HEK293 (cell line): ENCODE data around the gene DAAM2.

ENCODE experiments used
- CTCF ChIA-PET: fragments of 350-600 bp; formaldehyde crosslinking; extraction: SDS; loops from one replicate; lab custom pipeline; 2021; ENCODE audit warnings: antibody characterized with exemption; lab: Yijun Ruan, JAX
- POLR2A ChIA-PET: fragments of 300-600 bp; formaldehyde crosslinking; extraction: SDS; loops from one replicate; lab custom pipeline; 2020; ENCODE audit warnings: antibody characterized with exemption, inconsistent platforms; lab: Yijun Ruan, JAX
- H3K27ac ChIP-seq: fragments of 200-500 bp; sonication (Bioruptor generic); 2 replicates; pipeline ENCODE4 v1.5.1; 2014; ENCODE audit warnings: low read depth, low read length, control low read depth, inconsistent platforms; ENCODE audit errors: extremely low read depth
- H3K36me3 ChIP-seq, 2 experiments: fragments of 200-500 bp in 1 of 2; sonication (Bioruptor generic) in 1 of 2; 1 replicate in 1 of 2; 2 replicates in 1 of 2; pipeline ENCODE4 v1.5.1; 2014 to 2017; ENCODE audit warnings: inconsistent platforms in 2 of 2, low read length in 2 of 2; ENCODE audit not compliant: control insufficient read depth in 2 of 2, insufficient read depth in 1 of 2
- H3K4me1 ChIP-seq: fragments of 200-500 bp; sonication (Bioruptor generic); 2 replicates; pipeline ENCODE4 v1.5.1; 2014; ENCODE audit warnings: mild to moderate bottlenecking, low read length, inconsistent platforms; ENCODE audit not compliant: control insufficient read depth, insufficient read depth
- H3K4me3 ChIP-seq: 2 replicates; pipeline ENCODE4 v1.5.1; 2011; ENCODE audit warnings: low read depth, mild to moderate bottlenecking, control low read depth, low read length, moderate library complexity
- H3K9me3 ChIP-seq: fragments of 200-500 bp; sonication (Bioruptor generic); 2 replicates; pipeline ENCODE4 v1.5.1; 2014; ENCODE audit warnings: low read depth, low read length, inconsistent platforms; ENCODE audit not compliant: control insufficient read depth, insufficient read depth
- HIC1 ChIP-seq: fragments of 450-650 bp; formaldehyde crosslinking; IDR thresholded peaks from 2 replicates; pipeline ENCODE4 v1.5.1; 2016; ENCODE audit warnings: missing biosample characterization, missing genetic modification characterization
- REPIN1 ChIP-seq: fragments of 450-650 bp; formaldehyde crosslinking; IDR thresholded peaks from 2 replicates; pipeline ENCODE4 v1.5.1; 2017; ENCODE audit warnings: missing biosample characterization, missing genetic modification characterization, low read depth
- WT1 ChIP-seq: fragments of 450-650 bp; formaldehyde crosslinking; IDR thresholded peaks from 2 replicates; pipeline ENCODE4 v1.5.1; 2016; ENCODE audit warnings: missing biosample characterization, missing genetic modification characterization
- YY2 ChIP-seq: fragments of 450-650 bp; formaldehyde crosslinking; IDR thresholded peaks from 2 replicates; pipeline ENCODE4 v1.5.1; 2016; ENCODE audit warnings: missing biosample characterization, missing genetic modification characterization
- ZBTB6 ChIP-seq: fragments of 450-650 bp; formaldehyde crosslinking; IDR thresholded peaks from 2 replicates; pipeline ENCODE4 v1.5.1; 2017; ENCODE audit warnings: missing biosample characterization, missing genetic modification characterization
- ZNF16 ChIP-seq: fragments of 450-650 bp; formaldehyde crosslinking; IDR thresholded peaks from 2 replicates; pipeline ENCODE4 v1.5.1; 2016; ENCODE audit warnings: low read depth, missing biosample characterization, missing genetic modification characterization
- ZNF302 ChIP-seq: fragments of 450-650 bp; formaldehyde crosslinking; IDR thresholded peaks from 2 replicates; pipeline ENCODE4 v1.5.1; 2016; ENCODE audit warnings: missing biosample characterization, missing genetic modification characterization, low read depth
- ZNF311 ChIP-seq: fragments of 450-650 bp; formaldehyde crosslinking; IDR thresholded peaks from 2 replicates; pipeline ENCODE4 v1.5.1; 2017; ENCODE audit warnings: missing biosample characterization, missing genetic modification characterization, borderline replicate concordance
- ZNF391 ChIP-seq: fragments of 450-650 bp; formaldehyde crosslinking; IDR thresholded peaks from 2 replicates; pipeline ENCODE4 v1.5.1; 2016; ENCODE audit warnings: low read depth, missing biosample characterization, missing genetic modification characterization, borderline replicate concordance
- ZNF449 ChIP-seq: fragments of 450-650 bp; formaldehyde crosslinking; IDR thresholded peaks from 2 replicates; pipeline ENCODE4 v1.5.1; 2017; ENCODE audit warnings: missing biosample characterization, mild to moderate bottlenecking, missing genetic modification characterization, moderate library complexity
- ZNF513 ChIP-seq: fragments of 450-650 bp; IDR thresholded peaks from 2 replicates; pipeline ENCODE4 v1.5.1; 2018; ENCODE audit warnings: missing biosample characterization, missing genetic modification characterization
- ZNF629 ChIP-seq: fragments of 450-650 bp; formaldehyde crosslinking; IDR thresholded peaks from 2 replicates; pipeline ENCODE4 v1.5.1; 2017; ENCODE audit warnings: missing biosample characterization, missing genetic modification characterization
- ZNF645 ChIP-seq: fragments of 450-650 bp; formaldehyde crosslinking; IDR thresholded peaks from 2 replicates; pipeline ENCODE4; 2016; ENCODE audit warnings: missing biosample characterization, missing genetic modification characterization
- ZSCAN30 ChIP-seq: fragments of 450-650 bp; IDR thresholded peaks from 2 replicates; pipeline ENCODE4 v1.5.1; 2018; ENCODE audit warnings: missing biosample characterization, mild to moderate bottlenecking, missing genetic modification characterization, moderate library complexity
- TF ChIP-seq, protein P1 (sequence below): fragments of 450-650 bp; formaldehyde crosslinking; IDR thresholded peaks from 2 replicates; pipeline ENCODE4 v1.5.1; 2016; ENCODE audit warnings: missing biosample characterization, missing genetic modification characterization

The DAAM2 gene

DNA sequence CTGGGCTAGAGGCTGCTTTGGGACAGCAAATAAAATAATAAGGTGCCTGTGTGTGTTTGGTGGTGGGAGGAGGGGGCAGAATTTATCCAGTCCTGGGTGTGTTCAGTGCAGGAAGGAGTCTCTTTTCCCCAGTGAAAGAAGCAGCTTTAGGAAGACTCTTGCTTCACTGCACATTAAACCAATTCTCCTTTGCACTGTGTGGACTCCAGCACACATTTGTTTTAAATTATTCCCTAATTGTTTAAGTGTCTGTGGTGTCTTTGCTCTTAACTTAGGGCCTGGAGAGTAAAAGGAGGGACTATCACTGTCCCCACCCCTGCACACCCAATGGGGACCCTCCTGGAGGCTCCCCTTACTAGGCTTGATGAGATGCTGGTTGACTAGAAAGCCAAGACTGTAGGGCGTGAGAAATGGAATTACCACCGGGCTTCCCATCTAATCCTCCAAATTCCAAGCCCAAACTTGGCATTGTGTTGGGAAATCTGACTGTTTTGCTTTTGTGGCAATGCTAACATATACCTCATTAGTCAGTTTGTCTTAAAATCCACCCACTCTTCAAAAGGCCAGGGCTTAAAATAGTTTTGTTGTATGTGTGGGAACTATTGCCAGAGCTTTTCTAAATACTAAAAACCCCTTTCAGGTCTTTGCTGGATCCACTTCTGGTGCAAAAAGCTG, 13.5 kb upstream of the DAAM2 start:
- Histone ChIP-seq H3K9me3 (no peaks in the 10 kb centered on the region), H3K4me3 (no peak overlapping the region), H3K4me1 (peaks cover 2% of the 10 kb centered on the region; the same call in 1 of the 2 replicates), H3K27ac (no peak overlapping the region), H3K36me3 (no peaks in the 10 kb centered on the region)
- CTCF ChIA-PET, result interaction anchor here (1.0 kb wide), 1 partner anchor 402 kb away, joined by 5 read pairs; no protein-coding TSS in a partner anchor
- TF ChIP-seq ZNF391 (tag by site-specific recombination) (no peak), ZNF311 (no peak), ZSCAN30 (tag by site-specific recombination) (no peak), ZNF16 (no peak), ZNF629 (no peak), ZNF302 (tag by site-specific recombination) (no peak), ZBTB6 (tag by site-specific recombination) (no peak), YY2 (tag by site-specific recombination) (no peak), REPIN1 (tag by site-specific recombination) (no peak), HIC1 (tag by site-specific recombination) (no peak), ZNF513 (tag by site-specific recombination) (no peak), ZNF645 (no peak)
- TF ChIP-seq, protein P1, sequence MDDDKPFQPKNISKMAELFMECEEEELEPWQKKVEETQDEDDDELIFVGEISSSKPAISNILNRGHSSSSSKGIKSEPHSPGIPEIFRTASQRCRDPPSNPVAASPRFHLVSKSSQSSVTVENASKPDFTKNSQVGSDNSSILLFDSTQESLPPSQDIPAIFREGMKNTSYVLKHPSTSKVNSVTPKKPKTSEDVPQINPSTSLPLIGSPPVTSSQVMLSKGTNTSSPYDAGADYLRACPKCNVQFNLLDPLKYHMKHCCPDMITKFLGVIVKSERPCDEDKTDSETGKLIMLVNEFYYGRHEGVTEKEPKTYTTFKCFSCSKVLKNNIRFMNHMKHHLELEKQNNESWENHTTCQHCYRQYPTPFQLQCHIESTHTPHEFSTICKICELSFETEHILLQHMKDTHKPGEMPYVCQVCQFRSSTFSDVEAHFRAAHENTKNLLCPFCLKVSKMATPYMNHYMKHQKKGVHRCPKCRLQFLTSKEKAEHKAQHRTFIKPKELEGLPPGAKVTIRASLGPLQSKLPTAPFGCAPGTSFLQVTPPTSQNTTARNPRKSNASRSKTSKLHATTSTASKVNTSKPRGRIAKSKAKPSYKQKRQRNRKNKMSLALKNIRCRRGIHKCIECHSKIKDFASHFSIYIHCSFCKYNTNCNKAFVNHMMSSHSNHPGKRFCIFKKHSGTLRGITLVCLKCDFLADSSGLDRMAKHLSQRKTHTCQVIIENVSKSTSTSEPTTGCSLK (tag by site-specific recombination), result no peak
- POLR2A ChIA-PET, result no interaction called here

DNA sequence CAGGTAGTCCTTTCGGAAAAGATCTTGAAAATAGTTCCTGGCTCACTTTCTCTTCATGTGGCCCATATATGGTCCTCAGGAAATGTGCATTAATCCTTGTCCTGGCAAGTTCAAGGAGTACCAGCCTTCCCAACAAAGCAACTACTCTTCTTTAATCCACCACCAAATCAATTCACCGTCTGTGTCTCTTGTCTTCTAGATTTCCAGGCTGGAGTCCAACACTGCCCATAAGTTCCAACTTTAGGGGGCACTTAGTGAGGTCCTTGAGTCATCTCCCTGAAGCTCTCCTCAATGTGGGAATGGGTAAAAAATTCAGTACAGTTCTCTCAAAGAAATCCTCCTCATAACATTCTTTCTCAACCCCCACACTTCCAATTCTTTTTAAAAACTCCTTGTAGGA, 6.9 kb upstream of the DAAM2 start:
- no peaks in the 10 kb centered on the region for H3K9me3 ChIP-seq
- H3K27ac ChIP-seq, result no peak overlapping the region
- POLR2A ChIA-PET, result no interaction called here
- TF ChIP-seq ZNF513 (tag by site-specific recombination) (no peak), ZNF449 (no peak), WT1 (tag by site-specific recombination) (no peak)
- CTCF ChIA-PET, result interaction anchor here (0.7 to 0.9 kb wide), 2 partner anchors 19 to 82 kb away, joined by 3 read pairs; no protein-coding TSS in a partner anchor
- no peak overlapping the region for H3K4me3 ChIP-seq
- H3K36me3 ChIP-seq, result no peaks in the 10 kb centered on the region
- H3K4me1 ChIP-seq, result no peaks in the 10 kb centered on the region
